ENCODE measurements around the gene SORCS1. TPM values are rescaled to one million over a fixed set of nuclear protein-coding genes. Genes with fewer than 3 reads are reported as not detected.

The SORCS1 gene
- total RNA-seq, 1 donor from 2014 or later, result 2.9 TPM

DNA sequence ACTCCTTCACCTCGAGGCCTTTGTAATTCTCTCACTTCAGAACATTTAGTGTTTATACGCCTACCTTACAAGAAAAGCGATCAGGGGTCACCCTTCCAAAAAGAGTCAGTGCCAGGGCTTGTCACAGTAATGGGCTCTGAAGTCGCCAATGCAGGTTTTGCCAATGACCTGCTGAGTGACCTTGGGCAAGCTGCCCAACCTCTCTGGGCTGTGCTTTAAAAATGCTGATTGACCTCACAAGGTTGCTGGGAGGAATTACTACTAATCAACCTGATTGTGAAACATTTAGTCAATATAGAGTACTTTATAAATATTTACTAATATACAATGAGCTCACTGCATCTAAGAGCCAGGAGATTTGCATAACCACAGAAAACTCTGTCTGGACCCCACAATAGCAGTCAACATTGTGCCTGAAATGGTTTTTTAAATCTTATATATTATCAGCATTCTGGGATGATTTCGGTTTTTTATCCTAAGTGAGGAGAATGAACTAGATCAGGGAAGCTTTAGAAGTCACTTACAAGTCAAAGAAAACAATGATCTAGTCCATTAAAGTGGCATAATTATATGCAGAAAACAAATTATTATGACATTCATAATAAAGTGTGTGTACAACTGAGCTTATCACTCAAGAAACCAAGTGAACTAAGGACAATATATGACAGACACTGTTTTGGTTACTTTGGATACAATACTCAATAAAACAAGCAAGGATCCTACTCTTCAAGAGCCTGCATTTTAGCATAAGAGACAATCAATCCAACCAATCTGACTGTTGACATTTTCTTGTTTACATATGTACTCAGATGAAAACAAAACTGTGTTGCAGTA lies 290.5 kb downstream of the SORCS1 start:
- no peak for ATAC-seq

DNA sequence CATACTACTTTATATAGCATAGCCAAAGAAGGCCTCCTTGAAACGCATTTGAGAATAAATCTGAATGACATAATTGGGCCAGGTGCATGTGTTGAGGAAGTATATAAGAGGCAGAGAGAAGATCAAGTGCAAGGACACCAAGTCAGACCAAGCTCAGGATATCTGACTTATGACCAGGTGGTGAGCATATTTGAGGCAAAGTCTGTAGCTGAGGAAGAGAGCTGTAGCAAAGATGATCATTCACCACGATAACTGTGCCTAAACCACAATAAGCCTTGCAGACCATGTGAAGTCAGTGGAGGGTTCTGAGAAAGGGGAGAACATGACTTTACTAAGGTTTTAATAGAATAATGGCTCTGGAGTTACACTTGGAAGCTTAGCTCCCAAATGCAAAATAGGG lies 292.3 kb downstream of the SORCS1 start:
- no peak for ATAC-seq
- intact Hi-C loops (cut with DNase I), result no loop called here
- no peak for DNase-seq (ENCODE audit: missing footprints)

More for the DNA sequence above, 290.5 kb downstream of the SORCS1 start:
- no peak for DNase-seq (ENCODE audit: missing footprints)
- intact Hi-C loops (cut with DNase I), result no loop called here

DNA sequence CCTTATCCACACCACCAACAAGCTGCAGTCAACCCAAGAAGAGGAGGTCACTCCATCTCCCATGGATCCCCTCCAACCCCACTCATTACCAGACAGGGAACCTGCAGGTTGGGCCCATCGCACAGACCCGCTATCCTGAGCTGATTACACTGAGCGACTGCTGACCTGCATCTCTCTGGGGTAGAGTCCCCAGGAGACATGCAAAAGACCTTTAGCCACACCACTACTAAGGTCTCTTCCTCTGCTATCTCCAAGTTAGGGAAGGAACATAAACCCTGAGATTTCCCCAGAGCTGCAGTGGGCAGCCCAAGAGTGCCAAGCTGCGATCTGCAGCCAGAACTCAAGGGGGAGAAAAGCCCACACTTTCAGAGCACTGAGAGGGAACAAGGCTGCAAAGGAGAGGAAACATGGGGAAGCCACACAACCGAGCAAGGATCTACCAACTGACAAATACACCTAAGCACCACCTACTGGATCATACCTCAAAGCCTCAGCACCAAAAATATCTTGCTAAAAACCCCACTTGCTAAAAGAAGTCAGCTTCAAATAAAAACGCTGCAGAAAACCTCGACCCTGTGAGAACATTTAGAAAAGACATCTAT lies 298.2 kb downstream of the SORCS1 start:
- no peak for DNase-seq (ENCODE audit: missing footprints)
- intact Hi-C loops (cut with DNase I), result no loop called here
- ATAC-seq, result no peak

- no peak for DNase-seq (ENCODE audit: missing footprints)
- ATAC-seq, result no peak
- intact Hi-C loops (cut with DNase I), result no loop called here
These were observed 300.5 kb downstream of the SORCS1 start for GRCh38 chr10:106864031-106864430.

GRCh38 chr10:106863549-106863948 lies 301.0 kb downstream of the SORCS1 start:
- intact Hi-C loops (cut with DNase I), result no loop called here

DNA sequence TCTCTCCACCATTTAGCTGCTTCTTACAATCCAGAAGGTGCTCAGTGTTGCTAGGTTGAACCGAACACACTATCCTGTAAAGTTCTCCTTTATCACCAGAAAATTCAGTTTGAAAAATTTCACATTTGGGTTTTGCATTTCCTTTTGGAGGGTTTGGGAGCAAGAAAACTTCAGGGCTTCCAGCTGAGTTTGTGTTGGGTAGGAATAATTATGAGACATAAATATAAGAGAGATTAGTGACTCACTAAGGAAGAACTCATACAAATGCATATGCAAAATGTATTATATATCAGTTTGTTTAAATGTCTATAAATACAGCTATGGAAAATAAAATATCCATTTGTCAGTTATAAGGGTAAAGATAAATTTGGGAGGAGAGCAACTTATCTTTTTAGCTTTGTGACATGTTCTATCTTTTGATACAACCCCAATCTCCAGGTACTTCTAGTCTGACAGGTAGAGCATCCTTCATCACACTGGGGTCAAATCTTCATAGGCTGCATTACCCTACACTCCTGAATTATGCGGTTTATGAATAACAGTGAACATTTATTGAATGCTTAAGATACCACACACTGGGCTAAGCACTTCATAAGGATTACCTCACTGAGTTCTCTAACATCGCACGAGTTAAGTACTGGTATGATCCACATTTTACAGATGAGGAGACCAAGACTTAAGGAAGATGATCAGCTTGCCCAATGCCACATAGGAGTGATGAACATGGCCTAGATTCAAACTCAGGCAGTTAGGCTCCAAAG lies 304.4 kb downstream of the SORCS1 start:
- intact Hi-C loops (cut with DNase I), result no loop called here
- no peak for DNase-seq (ENCODE audit: missing footprints)
- ATAC-seq, result no peak

More at GRCh38 chr10:106863549-106863948, 301.0 kb downstream of the SORCS1 start:
- no peak for DNase-seq (ENCODE audit: missing footprints)
- ATAC-seq, result no peak

DNA sequence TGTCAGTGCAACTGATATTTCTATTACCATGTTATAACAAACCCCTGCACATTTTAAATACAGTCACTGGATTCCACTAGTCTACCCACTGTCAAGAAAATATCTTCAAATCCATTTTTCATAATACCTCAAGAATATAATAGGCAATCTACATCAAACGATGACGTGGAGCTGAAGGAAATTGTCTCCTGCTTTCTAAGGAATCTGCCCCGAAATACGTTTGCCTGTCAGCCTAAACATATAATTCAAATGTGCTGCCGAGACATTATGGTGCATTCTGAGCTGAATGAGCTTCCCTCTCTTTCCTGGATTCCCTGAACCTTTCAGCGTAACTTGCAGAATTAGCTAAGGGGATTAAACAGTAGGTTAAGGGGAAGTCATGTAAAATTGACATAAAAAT lies 306.8 kb downstream of the SORCS1 start:
- DNase-seq (ENCODE audit: missing footprints), result no peak
- intact Hi-C loops (cut with DNase I), result no loop called here
- ATAC-seq, result no peak

- no peak for ATAC-seq
- no peak for DNase-seq (ENCODE audit: missing footprints)
- intact Hi-C loops (cut with DNase I), result no loop called here
These were observed 307.3 kb downstream of the SORCS1 start for GRCh38 chr10:106857213-106857612.

DNA sequence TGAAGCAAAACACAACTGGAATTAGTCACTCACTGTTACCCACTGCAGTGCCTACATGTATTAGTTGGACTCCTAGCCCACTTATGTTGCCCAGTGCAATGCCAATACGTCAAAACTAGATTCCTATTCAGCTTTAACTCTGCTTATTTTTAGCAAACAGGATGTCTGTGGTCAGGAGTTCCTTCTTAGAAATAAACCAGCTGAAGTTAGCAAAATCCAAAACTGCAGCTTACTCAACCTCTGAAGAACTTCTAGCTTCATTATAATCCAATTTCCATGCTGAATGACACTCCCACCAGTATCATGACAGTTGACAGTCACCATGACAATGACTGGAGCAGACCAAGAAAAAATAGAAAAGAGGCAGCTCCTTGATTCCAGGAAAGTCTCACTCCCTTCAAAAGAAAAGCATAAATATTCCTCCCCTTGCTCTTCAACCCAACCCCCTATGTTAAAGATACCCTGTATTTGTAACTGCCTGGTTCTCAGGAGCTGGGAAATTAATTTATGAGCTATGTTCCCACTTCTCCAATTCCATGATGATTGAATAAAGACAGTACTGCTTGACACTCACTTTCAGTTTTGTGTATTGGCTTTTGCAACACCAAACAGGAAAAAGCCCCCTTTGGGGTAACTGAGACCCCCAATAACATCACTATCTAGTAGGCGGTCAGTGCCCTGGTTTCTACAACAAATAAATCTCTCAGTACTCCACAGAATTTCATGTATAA lies 327.4 kb downstream of the SORCS1 start:
- ATAC-seq (peak; percentile 23), DNase-seq (ENCODE audit: missing footprints) (no peak)
- intact Hi-C loops (cut with DNase I), result no loop called here

DNA sequence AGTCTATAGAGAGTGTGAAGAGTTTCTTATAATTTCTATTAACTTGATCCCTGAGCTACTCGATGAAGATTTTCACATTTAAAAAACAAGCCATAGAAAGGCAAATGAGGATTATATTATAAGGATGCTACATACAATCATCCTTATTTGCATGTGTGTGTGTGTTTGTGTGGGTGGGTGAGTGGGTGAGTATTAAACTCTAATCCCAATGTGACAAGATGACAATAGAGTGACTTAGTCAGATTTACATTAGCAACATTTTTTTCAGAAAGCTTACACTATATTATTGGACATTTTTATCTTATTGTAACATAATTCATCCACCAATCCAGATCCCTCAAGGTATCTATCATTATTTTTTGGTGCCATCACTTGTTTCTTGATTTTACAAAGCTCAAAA lies 331.7 kb downstream of the SORCS1 start:
- no peak for ATAC-seq
- no peak for DNase-seq (ENCODE audit: missing footprints)
- intact Hi-C loops (cut with DNase I), result no loop called here

DNA sequence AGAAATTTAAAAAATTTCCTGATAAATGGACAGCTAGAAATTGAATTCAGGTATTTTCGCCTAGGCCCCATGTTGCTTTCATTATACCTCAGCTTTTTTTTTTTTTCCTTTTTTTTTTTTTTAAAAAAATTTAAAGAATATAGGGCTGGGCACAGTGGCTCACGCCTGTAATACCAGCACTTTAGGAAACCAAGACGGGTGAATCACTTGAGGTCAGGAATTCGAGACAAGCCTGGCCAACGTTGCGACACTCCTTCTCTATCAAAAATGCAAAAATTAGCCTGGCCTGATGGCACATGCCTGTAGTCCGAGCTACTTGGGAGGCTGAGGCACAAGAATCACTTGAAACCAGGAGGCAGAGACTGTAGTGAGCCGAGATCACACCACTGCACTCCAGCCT lies 334.0 kb downstream of the SORCS1 start:
- intact Hi-C loops (cut with DNase I), result no loop called here
- ATAC-seq (no peak), DNase-seq (ENCODE audit: missing footprints) (no peak)

DNA sequence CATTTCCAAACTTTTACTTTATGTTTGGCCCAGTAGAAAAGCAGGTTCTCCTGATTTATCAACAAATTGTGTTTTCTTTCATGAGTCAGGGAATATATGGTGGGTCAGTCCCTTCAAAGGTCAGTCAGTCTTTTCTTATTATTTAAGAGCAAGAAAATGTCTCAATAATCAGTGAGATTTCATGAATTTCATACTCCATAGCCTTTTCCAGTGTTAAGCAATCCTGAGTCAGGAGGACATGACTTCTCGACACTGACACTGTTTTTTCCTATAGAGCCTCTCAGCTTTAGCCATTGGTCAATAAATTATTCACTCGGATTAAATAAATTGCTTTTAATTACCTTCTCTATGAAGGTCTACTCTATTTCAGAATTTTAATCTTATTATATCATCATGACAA lies 334.5 kb downstream of the SORCS1 start:
- intact Hi-C loops (cut with DNase I), result no loop called here
- ATAC-seq (no peak), DNase-seq (ENCODE audit: missing footprints) (no peak)

DNA sequence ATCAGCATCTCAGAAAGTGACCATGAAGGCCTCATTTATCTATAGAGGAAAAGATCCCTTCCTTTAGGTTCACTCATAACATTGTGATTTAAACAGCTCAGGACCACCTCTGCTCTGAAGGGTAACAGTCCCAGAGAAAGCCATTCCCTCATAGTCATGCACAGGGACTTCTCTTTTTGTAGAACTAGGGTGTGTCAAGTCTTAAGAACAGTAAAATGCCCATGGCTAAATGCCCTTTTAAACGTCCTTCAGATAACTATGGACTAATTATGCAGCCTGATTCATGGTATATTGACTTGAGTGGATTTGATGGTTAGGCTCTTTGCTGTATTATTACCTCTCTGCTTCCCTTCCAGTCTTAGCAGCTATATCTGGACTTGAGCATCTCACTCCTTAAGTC lies 337.8 kb downstream of the SORCS1 start:
- intact Hi-C loops (cut with DNase I), result no loop called here
- DNase-seq (ENCODE audit: missing footprints) (no peak), ATAC-seq (no peak)

- intact Hi-C loops (cut with DNase I), result no loop called here
- DNase-seq (ENCODE audit: missing footprints), result no peak
- no peak for ATAC-seq
These were observed 338.7 kb downstream of the SORCS1 start for GRCh38 chr10:106825576-106826364.

DNA sequence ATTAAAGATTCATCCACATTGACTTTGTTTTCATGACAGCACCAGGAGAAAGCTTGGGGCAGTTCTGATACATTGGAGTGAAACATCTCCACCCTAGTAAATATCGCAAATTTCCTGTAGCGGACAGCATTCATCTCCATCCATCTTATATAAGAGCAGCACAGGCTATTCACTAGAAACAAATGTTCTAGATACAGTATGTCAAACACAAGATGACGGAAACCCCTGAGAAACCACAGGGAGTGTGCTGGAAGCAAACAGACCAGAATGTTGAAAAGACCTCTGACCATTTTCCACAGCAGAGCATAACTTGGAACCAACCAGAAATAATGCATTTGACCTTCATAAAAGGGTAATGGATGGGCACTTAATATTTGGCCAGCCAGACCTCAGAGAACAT lies 343.9 kb downstream of the SORCS1 start:
- ATAC-seq (no peak), DNase-seq (ENCODE audit: missing footprints) (no peak)

DNA sequence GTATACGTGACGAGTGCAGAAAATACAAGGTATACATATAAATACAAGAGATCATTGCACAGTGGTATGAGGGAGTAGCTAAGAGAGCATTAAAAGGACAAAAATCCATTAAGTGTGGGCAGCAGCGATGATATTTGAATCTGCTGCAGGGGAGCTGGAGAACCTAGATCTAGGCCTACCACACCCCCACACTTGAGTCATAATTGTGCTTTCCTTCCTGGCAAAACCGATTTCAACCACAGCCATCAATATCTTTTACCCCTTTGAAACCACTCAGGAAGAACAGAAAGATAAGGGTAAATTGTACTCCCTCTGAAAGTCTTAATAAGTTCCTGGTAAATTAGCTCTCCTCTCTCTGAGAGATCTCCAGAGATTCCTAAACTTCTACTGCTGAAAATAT lies 345.0 kb downstream of the SORCS1 start:
- DNase-seq (ENCODE audit: missing footprints) (no peak), ATAC-seq (no peak)
- intact Hi-C loops (cut with DNase I), result no loop called here

More for the DNA sequence above, 343.9 kb downstream of the SORCS1 start:
- intact Hi-C loops (cut with DNase I), result no loop called here

DNA sequence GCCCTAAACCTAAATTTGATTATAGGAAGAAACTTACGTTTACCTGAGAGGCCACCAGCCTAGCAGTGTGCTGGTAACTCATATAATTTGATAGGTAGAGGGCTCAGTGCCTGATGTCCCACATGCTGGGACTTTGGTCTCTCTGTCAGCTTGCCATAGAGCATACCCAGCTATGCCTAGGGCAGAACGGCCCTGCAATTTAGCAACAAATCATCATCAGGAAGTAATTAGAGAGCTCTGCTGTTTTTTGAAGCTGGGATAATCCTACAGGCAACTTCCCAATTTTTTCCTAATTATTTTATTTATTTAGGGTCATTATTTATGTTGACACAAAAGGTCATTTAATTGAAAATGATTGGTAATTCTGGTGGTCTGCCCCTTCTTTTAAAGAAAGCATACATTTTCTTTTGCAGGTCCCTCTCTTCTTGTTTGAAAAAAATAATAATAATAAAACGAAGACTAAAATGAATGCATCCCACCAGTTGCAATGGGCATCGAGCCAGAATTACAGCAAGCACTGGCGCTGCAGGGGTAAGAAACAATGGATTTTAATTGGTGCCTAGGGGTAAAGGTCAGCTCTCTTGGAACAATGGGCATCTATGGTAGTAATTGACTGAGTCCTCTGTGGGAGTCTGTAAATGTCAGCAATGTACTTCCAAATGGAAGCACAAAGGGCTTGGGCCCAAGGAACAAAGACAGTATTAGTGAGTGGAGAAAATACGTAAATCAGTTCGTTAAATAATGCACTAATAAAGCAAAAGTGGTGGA lies 348.0 kb downstream of the SORCS1 start:
- no peak for ATAC-seq

More for the DNA sequence above, 348.0 kb downstream of the SORCS1 start:
- intact Hi-C loops (cut with DNase I), result no loop called here
- no peak for DNase-seq (ENCODE audit: missing footprints)
